GM18858 (cell line): Measurements from ENCODE around the gene FBF1.
A peak's percentile ranks its signal among the peaks of the same experiment; 100 is the strongest.
"Not testable (repeated sequence)": the region's sequence is repeated elsewhere in the genome, so short reads cannot be mapped to it uniquely, and the experiment has no call there.

ENCODE experiments used
- ATAC-seq: cut with Tn5 transposase; IDR thresholded peaks from one replicate; pipeline ENCODE4 v1.9.1; 2021; ENCODE audit not compliant: unreplicated experiment

FBF1 gene

GRCh38 chr17:75940727-75941441 is at the start of gene FBF1:
Gene FBF1, minus strand, starts transcription at chr17:75941042. Its CDS starts 2,893 bp downstream, at chr17:75938149.
- ATAC-seq, result peak; percentile 89

GRCh38 chr17:75987041-75987440 is 46.2 kb upstream of the FBF1 start:
- no peak for ATAC-seq

GRCh38 chr17:75985986-75986385 is 45.1 kb upstream of the FBF1 start:
- no peak for ATAC-seq

GRCh38 chr17:75983501-75984181 is 42.8 kb upstream of the FBF1 start:
- ATAC-seq, result no peak

GRCh38 chr17:75981019-75981615 is 40.3 kb upstream of the FBF1 start:
- ATAC-seq, result no peak

- no peak for ATAC-seq
These were observed 39.6 kb upstream of the FBF1 start for GRCh38 chr17:75980188-75981018.

GRCh38 chr17:75979705-75980187 is 38.9 kb upstream of the FBF1 start:
- ATAC-seq, result no peak

GRCh38 chr17:75978938-75979704 is 38.3 kb upstream of the FBF1 start, which contains the start of the genes ACOX1 and TEN1:
Gene ACOX1, minus strand, starts transcription at chr17:75979166. Its CDS starts 93 bp downstream, at chr17:75979073.
Gene TEN1, plus strand, starts transcription at chr17:75979240. Its CDS starts 6,953 bp downstream, at chr17:75986193.
- peak; percentile 68 for ATAC-seq

GRCh38 chr17:75976175-75976848 is 35.5 kb upstream of the FBF1 start:
- ATAC-seq, result no peak

- ATAC-seq, result no peak
These were observed 34.9 kb upstream of the FBF1 start for GRCh38 chr17:75975757-75976174.

- not testable (repeated sequence) for ATAC-seq
These were observed 34.3 kb upstream of the FBF1 start for GRCh38 chr17:75975187-75975586.

GRCh38 chr17:75970626-75971025 is 29.8 kb upstream of the FBF1 start:
- ATAC-seq, result no peak

- no peak for ATAC-seq
These were observed 29.2 kb upstream of the FBF1 start for GRCh38 chr17:75970011-75970523.

GRCh38 chr17:75969044-75969443 is 28.2 kb upstream of the FBF1 start:
- not testable (repeated sequence) for ATAC-seq

GRCh38 chr17:75965468-75965867 is 24.6 kb upstream of the FBF1 start:
- no peak for ATAC-seq

GRCh38 chr17:75959839-75960511 is 19.1 kb upstream of the FBF1 start:
- ATAC-seq, result no peak

- ATAC-seq, result no peak
These were observed 18.4 kb upstream of the FBF1 start for GRCh38 chr17:75959051-75959838.
